ENCODE measurements around the gene ZBTB20.
A peak's percentile ranks its signal among the peaks of the same experiment; 100 is the strongest.

The ZBTB20 gene

DNA sequence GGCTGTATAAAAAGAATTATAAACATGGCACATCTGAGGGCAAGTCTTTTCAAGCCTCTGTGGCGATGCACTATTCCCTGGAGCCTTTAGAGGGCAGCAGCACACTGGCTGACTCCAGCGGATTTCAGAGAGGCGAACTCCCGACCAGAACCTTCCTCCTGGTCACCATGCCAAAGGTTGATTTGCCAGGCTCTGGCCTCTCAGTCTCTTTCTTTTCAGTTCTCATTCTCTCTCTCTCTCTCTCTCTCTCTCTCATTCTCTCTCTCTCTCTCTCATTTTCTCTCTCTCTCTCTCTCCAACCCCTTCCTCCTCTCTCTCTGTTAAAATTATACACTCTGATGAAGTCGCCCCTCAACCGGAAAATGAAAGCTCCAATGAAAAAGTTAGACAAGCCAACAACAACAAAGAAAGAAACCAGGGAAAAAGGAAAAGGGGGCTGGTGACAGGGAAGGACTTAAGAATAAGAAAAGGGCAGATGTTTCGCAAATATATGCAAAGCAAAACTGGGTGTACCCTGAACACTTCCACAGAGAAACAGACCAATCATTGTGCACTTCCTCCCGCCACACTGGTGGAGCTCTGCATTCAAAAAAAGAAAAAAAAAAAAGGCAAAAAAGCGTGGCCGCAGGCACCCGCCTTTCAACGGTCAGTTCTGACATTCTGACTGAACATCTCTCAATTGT lies 763.1 kb downstream of the ZBTB20 start:
- Histone ChIP-seq H3K36me3 (ENCODE audit: insufficient read depth, low read length) (peaks cover 7% of the 10 kb centered on the region; the same call in 1 of the 2 replicates), H3K27me3 (ENCODE audit: insufficient read depth, low read length) (no peaks in the 10 kb centered on the region), H3K79me2 (ENCODE audit: control insufficient read depth, insufficient read depth, low read length, unreplicated experiment) (no peaks in the 10 kb centered on the region), H3K4me1 (ENCODE audit: control insufficient read depth, insufficient read depth, low read length, unreplicated experiment) (peaks cover 22% of the 10 kb centered on the region), H3K4me3 (ENCODE audit: low read depth, low read length) (peak overlapping the region; percentile 67), H2AFZ (ENCODE audit: low read length, unreplicated experiment) (peak overlapping the region; percentile 73), H3K27ac (ENCODE audit: low read depth, low read length) (peak overlapping the region; percentile 83)

GRCh38 chr3:114380233-114380651 lies 766.8 kb downstream of the ZBTB20 start:
- peaks cover 11% of the 10 kb centered on the region; the same call in 1 of the 2 replicates for H3K36me3 ChIP-seq (ENCODE audit: insufficient read depth, low read length)
- no peaks in the 10 kb centered on the region for H3K27me3 ChIP-seq (ENCODE audit: insufficient read depth, low read length)
- peaks cover 22% of the 10 kb centered on the region for H3K4me1 ChIP-seq (ENCODE audit: control insufficient read depth, insufficient read depth, low read length, unreplicated experiment)
- H3K79me2 ChIP-seq (ENCODE audit: control insufficient read depth, insufficient read depth, low read length, unreplicated experiment): no peaks in the 10 kb centered on the region
- H3K4me3 ChIP-seq (ENCODE audit: low read depth, low read length): no peak overlapping the region
- H2AFZ ChIP-seq (ENCODE audit: low read length, unreplicated experiment): no peak overlapping the region
- peak overlapping the region; percentile 26; the same call in 1 of the 2 replicates for H3K27ac ChIP-seq (ENCODE audit: low read depth, low read length)

DNA sequence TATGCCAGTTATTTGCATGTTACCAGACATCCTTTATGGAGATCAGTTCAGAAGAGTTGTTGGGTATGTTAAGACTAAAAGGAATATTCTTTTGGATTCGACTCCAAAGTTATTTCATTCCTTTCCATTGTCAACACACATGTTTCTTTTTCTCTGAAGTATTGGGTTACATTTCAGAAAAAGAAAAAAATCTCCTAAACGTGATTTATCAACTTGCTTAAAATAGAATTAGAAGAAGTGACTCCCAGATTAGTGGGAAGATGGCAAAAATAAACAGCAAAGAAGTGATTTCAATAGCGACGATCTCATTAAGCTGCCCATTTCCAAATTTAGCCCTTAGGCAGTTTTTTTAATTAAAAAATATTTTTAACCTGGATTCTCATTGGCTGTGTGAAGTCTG lies 767.8 kb downstream of the ZBTB20 start:
- no peaks in the 10 kb centered on the region for H3K79me2 ChIP-seq (ENCODE audit: control insufficient read depth, insufficient read depth, low read length, unreplicated experiment)
- peaks cover 14% of the 10 kb centered on the region for H3K4me1 ChIP-seq (ENCODE audit: control insufficient read depth, insufficient read depth, low read length, unreplicated experiment)
- H3K27ac ChIP-seq (ENCODE audit: low read depth, low read length): no peak overlapping the region
- no peaks in the 10 kb centered on the region for H3K27me3 ChIP-seq (ENCODE audit: insufficient read depth, low read length)
- peaks cover 9% of the 10 kb centered on the region; the same call in 1 of the 2 replicates for H3K36me3 ChIP-seq (ENCODE audit: insufficient read depth, low read length)
- H3K4me3 ChIP-seq (ENCODE audit: low read depth, low read length): no peak overlapping the region
- no peak overlapping the region for H2AFZ ChIP-seq (ENCODE audit: low read length, unreplicated experiment)

- no peaks in the 10 kb centered on the region for H3K27me3 ChIP-seq (ENCODE audit: insufficient read depth, low read length)
- H3K36me3 ChIP-seq (ENCODE audit: insufficient read depth, low read length): peaks cover 9% of the 10 kb centered on the region; the same call in 1 of the 2 replicates
- no peak overlapping the region for H3K27ac ChIP-seq (ENCODE audit: low read depth, low read length)
- peaks cover 14% of the 10 kb centered on the region for H3K4me1 ChIP-seq (ENCODE audit: control insufficient read depth, insufficient read depth, low read length, unreplicated experiment)
- no peak overlapping the region for H3K4me3 ChIP-seq (ENCODE audit: low read depth, low read length)
- no peak overlapping the region for H2AFZ ChIP-seq (ENCODE audit: low read length, unreplicated experiment)
- H3K79me2 ChIP-seq (ENCODE audit: control insufficient read depth, insufficient read depth, low read length, unreplicated experiment): no peaks in the 10 kb centered on the region
Measured at GRCh38 chr3:114378760-114379159, 768.3 kb downstream of the ZBTB20 start.

DNA sequence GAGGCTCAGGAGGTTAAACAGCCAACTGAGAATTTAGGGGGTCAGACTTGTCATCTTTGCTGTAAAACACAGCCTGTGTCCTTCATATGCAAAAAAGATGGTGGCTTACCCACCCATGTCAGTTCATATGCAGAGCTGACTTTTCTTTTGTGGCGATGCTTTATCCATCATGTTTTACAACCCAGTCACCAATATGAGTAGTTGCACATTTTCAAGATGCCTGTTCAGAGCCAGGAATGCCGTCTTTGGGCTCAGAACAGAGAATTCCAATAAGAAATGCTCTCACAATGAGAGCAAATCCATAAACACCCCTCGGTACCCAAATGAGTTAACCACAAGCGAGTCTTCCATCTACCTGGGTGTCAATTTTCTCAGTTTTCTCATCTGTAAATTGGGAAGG lies 769.7 kb downstream of the ZBTB20 start:
- H2AFZ ChIP-seq (ENCODE audit: low read length, unreplicated experiment): no peak overlapping the region
- peaks cover 10% of the 10 kb centered on the region for H3K4me1 ChIP-seq (ENCODE audit: control insufficient read depth, insufficient read depth, low read length, unreplicated experiment)

GRCh38 chr3:114376516-114377185 lies 770.4 kb downstream of the ZBTB20 start:
- H2AFZ ChIP-seq (ENCODE audit: low read length, unreplicated experiment): no peak overlapping the region

More for the DNA sequence above, 769.7 kb downstream of the ZBTB20 start:
- Histone ChIP-seq H3K36me3 (ENCODE audit: insufficient read depth, low read length) (peaks cover 9% of the 10 kb centered on the region; the same call in 1 of the 2 replicates), H3K79me2 (ENCODE audit: control insufficient read depth, insufficient read depth, low read length, unreplicated experiment) (no peaks in the 10 kb centered on the region), H3K27ac (ENCODE audit: low read depth, low read length) (no peak overlapping the region), H3K27me3 (ENCODE audit: insufficient read depth, low read length) (no peaks in the 10 kb centered on the region), H3K4me3 (ENCODE audit: low read depth, low read length) (no peak overlapping the region)

GRCh38 chr3:114375608-114376421 lies 771.3 kb downstream of the ZBTB20 start:
- Histone ChIP-seq H3K27me3 (ENCODE audit: insufficient read depth, low read length) (no peaks in the 10 kb centered on the region), H2AFZ (ENCODE audit: low read length, unreplicated experiment) (no peak overlapping the region), H3K4me3 (ENCODE audit: low read depth, low read length) (no peak overlapping the region), H3K4me1 (ENCODE audit: control insufficient read depth, insufficient read depth, low read length, unreplicated experiment) (peaks cover 10% of the 10 kb centered on the region), H3K79me2 (ENCODE audit: control insufficient read depth, insufficient read depth, low read length, unreplicated experiment) (no peaks in the 10 kb centered on the region), H3K27ac (ENCODE audit: low read depth, low read length) (no peak overlapping the region), H3K36me3 (ENCODE audit: insufficient read depth, low read length) (peaks cover 9% of the 10 kb centered on the region; the same call in 1 of the 2 replicates)

More at GRCh38 chr3:114376516-114377185, 770.4 kb downstream of the ZBTB20 start:
- Histone ChIP-seq H3K4me1 (ENCODE audit: control insufficient read depth, insufficient read depth, low read length, unreplicated experiment) (peaks cover 10% of the 10 kb centered on the region), H3K36me3 (ENCODE audit: insufficient read depth, low read length) (peaks cover 9% of the 10 kb centered on the region; the same call in 1 of the 2 replicates), H3K4me3 (ENCODE audit: low read depth, low read length) (no peak overlapping the region), H3K27ac (ENCODE audit: low read depth, low read length) (no peak overlapping the region), H3K27me3 (ENCODE audit: insufficient read depth, low read length) (no peaks in the 10 kb centered on the region), H3K79me2 (ENCODE audit: control insufficient read depth, insufficient read depth, low read length, unreplicated experiment) (no peaks in the 10 kb centered on the region)

DNA sequence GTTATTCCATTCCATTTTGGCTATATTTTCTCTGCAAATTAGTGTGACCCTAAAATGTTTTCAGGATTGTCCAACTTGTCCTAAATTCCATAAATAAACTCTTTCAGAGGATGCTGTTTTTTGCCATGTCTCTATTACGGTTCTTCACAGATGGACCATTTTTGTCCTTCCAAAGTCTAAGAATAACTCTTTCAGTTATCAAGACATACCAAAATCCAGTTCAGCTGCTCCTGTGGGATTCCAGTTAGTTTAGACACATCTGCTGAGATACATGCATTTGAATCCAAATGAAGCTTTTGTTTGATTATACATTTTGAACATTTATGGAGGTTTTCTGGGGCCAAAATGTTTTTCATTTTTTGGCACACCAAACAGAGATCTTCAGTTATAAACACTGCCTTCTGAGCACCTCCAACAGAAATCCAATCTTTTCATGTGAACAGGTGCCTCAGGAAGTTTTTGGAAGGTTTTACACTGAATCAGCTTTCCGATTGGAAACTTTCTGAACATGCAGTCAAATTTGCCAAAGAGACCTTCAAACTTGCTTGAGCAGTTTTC lies 772.6 kb downstream of the ZBTB20 start:
- Histone ChIP-seq H3K27me3 (ENCODE audit: insufficient read depth, low read length) (no peaks in the 10 kb centered on the region), H3K27ac (ENCODE audit: low read depth, low read length) (no peak overlapping the region), H3K4me1 (ENCODE audit: control insufficient read depth, insufficient read depth, low read length, unreplicated experiment) (no peaks in the 10 kb centered on the region), H3K79me2 (ENCODE audit: control insufficient read depth, insufficient read depth, low read length, unreplicated experiment) (no peaks in the 10 kb centered on the region), H2AFZ (ENCODE audit: low read length, unreplicated experiment) (no peak overlapping the region), H3K36me3 (ENCODE audit: insufficient read depth, low read length) (peaks cover 9% of the 10 kb centered on the region; the same call in 1 of the 2 replicates), H3K4me3 (ENCODE audit: low read depth, low read length) (no peak overlapping the region)

DNA sequence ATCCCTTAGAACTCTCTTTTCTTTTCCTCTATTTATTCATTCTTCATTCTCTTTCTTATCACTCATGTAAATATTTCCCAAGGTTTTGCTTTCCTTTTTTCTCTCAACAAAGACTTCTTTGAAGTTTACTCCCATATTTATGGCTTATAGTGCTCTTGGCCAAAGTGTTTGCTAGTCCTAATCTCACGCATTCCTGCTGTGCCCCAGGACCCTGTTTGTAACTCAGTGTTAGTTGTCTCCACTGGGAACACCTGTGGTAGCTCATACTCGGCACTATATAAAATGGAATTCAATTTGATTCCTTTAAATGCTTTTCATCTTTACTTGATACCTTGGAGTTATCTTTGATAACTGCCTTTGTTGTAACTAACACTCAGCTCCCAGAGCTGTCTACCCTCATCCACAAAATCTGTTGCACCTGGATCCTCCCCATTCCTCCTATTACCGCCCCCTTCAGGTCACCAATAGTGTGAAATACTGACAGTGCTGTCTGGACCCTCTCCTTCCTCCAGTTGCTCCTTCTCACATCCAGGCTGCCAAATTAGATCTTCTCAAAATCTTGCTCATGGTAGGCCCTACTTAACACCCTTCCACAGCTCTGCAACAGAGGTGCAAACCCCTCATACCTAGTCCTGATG lies 776.4 kb downstream of the ZBTB20 start:
- Histone ChIP-seq H3K27me3 (ENCODE audit: insufficient read depth, low read length) (no peaks in the 10 kb centered on the region), H3K79me2 (ENCODE audit: control insufficient read depth, insufficient read depth, low read length, unreplicated experiment) (no peaks in the 10 kb centered on the region), H3K27ac (ENCODE audit: low read depth, low read length) (no peak overlapping the region), H3K36me3 (ENCODE audit: insufficient read depth, low read length) (no peaks in the 10 kb centered on the region), H3K4me3 (ENCODE audit: low read depth, low read length) (no peak overlapping the region), H2AFZ (ENCODE audit: low read length, unreplicated experiment) (no peak overlapping the region), H3K4me1 (ENCODE audit: control insufficient read depth, insufficient read depth, low read length, unreplicated experiment) (no peaks in the 10 kb centered on the region)

GRCh38 chr3:114365909-114366308 lies 781.2 kb downstream of the ZBTB20 start:
- Histone ChIP-seq H3K4me3 (ENCODE audit: low read depth, low read length) (no peak overlapping the region), H3K27ac (ENCODE audit: low read depth, low read length) (no peak overlapping the region), H3K27me3 (ENCODE audit: insufficient read depth, low read length) (no peaks in the 10 kb centered on the region), H3K79me2 (ENCODE audit: control insufficient read depth, insufficient read depth, low read length, unreplicated experiment) (no peaks in the 10 kb centered on the region), H2AFZ (ENCODE audit: low read length, unreplicated experiment) (no peak overlapping the region), H3K36me3 (ENCODE audit: insufficient read depth, low read length) (no peaks in the 10 kb centered on the region), H3K4me1 (ENCODE audit: control insufficient read depth, insufficient read depth, low read length, unreplicated experiment) (peaks cover 12% of the 10 kb centered on the region)

Data from ACC112 (cell line).